Measurements from ENCODE around the gene ALG6. TPM values are rescaled to one million over a fixed set of nuclear protein-coding genes. Genes with fewer than 3 reads are reported as not detected.

The ALG6 gene
- total RNA-seq, 1 donor from 2014 or later: 22.6 TPM

DNA sequence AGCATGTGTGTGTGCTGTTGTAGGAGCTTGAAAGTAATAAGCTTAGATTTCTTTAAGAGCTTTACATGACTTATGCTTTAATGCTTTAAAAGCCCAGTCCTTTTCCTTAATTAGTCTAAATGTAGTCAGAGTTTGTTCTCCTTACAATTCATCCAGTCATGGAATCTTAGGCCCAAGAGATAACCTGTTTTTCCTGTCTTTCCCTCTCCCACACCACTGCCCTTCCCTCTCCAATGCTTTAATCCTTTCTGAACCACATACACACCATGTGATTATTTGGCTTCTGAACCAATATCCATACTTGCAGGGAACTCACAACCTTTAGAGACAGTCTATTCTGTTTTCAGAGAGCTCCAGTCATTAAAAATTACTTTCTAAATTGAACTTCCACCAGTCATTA is 37.6 kb downstream of the ALG6 start:
- Mint-ChIP-seq H3K36me3 (ENCODE audit: insufficient read depth) (peaks cover 6% of the 10 kb centered on the region), H3K4me3 (ENCODE audit: low read depth) (no peak overlapping the region), H3K27me3 (no peaks in the 10 kb centered on the region), H3K27ac (peak overlapping the region; percentile 9), H3K9me3 (ENCODE audit: low read depth) (no peaks in the 10 kb centered on the region), H3K4me1 (ENCODE audit: low read depth) (peaks cover 5% of the 10 kb centered on the region)
- TF ChIP-seq, protein P1, sequence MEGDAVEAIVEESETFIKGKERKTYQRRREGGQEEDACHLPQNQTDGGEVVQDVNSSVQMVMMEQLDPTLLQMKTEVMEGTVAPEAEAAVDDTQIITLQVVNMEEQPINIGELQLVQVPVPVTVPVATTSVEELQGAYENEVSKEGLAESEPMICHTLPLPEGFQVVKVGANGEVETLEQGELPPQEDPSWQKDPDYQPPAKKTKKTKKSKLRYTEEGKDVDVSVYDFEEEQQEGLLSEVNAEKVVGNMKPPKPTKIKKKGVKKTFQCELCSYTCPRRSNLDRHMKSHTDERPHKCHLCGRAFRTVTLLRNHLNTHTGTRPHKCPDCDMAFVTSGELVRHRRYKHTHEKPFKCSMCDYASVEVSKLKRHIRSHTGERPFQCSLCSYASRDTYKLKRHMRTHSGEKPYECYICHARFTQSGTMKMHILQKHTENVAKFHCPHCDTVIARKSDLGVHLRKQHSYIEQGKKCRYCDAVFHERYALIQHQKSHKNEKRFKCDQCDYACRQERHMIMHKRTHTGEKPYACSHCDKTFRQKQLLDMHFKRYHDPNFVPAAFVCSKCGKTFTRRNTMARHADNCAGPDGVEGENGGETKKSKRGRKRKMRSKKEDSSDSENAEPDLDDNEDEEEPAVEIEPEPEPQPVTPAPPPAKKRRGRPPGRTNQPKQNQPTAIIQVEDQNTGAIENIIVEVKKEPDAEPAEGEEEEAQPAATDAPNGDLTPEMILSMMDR (IDR thresholded peaks at IDR 0.05; ENCODE audit: unreplicated experiment): no peak
- DNase-seq (ENCODE audit: low spot score, unreplicated experiment): no peak

DNA sequence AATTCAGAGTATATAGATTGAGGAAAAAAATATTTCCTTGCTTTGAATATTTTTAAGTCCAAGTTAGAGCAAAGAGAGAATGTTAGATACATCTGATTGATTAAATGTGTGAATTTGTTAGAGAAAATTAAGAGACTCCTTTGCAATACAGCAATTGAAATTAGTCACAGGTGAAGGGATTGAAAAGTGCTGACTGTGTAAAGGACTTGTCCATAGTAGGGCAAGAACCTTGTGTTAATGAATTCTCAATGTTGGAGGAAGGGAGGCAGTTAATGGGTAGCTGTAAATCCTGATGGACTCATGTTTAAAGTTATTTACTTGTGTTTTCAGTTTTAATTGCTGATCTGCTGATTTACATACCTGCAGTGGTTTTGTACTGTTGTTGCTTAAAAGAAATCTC is 38.6 kb downstream of the ALG6 start:
- H3K36me3 Mint-ChIP-seq (ENCODE audit: insufficient read depth): peaks cover 6% of the 10 kb centered on the region
- H3K9me3 Mint-ChIP-seq (ENCODE audit: low read depth): no peaks in the 10 kb centered on the region
- TF ChIP-seq, protein P1 (IDR thresholded peaks at IDR 0.05; ENCODE audit: unreplicated experiment): no peak
- no peak for DNase-seq (ENCODE audit: low spot score, unreplicated experiment)
- H3K4me3 Mint-ChIP-seq (ENCODE audit: low read depth): no peak overlapping the region
- H3K4me1 Mint-ChIP-seq (ENCODE audit: low read depth): peaks cover 5% of the 10 kb centered on the region
- H3K27ac Mint-ChIP-seq: no peak overlapping the region
- no peaks in the 10 kb centered on the region for H3K27me3 Mint-ChIP-seq

DNA sequence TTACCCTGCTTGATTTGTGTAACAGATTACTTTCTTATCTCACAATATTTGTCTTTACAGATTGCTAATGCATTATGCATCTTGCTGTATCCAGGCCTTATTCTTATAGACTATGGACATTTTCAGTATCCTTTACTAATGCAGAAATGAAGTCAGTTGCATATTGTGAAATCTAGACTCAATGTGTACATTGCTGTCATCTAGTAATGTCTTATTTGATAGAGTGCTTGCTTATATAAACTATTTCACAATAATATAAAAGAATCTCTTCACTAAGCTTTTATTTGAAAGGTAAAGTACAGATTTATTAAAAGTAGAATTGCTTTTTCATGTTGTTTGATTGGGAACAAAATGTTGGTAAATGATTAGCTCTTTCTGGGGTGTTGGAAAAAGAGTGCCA is 39.6 kb downstream of the ALG6 start:
- Mint-ChIP-seq H3K27ac (no peak overlapping the region), H3K9me3 (ENCODE audit: low read depth) (no peaks in the 10 kb centered on the region), H3K36me3 (ENCODE audit: insufficient read depth) (peaks cover 6% of the 10 kb centered on the region), H3K4me1 (ENCODE audit: low read depth) (peaks cover 5% of the 10 kb centered on the region), H3K27me3 (no peaks in the 10 kb centered on the region), H3K4me3 (ENCODE audit: low read depth) (no peak overlapping the region)
- no peak for DNase-seq (ENCODE audit: low spot score, unreplicated experiment)
- TF ChIP-seq, protein P1 (IDR thresholded peaks at IDR 0.05; ENCODE audit: unreplicated experiment): no peak

DNA sequence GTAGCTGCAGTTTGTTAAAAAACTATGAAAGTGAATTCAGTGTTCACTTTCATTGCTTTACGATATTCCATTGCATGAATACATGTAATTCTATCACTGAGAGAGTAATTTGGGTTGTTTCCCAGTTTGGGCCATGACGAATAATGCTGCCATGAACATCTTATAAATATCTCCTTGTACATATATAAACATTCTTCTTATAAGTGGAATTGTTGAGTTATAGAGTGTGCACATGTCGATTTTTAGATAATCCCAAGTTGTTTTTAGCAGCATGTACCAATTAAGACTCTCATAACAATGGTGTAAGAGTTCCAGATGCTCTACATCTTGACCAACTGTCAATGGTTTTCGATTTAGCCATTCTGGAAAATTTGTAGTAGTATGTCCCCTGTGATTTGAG is 40.9 kb downstream of the ALG6 start:
- Mint-ChIP-seq H3K36me3 (ENCODE audit: insufficient read depth) (peaks cover 4% of the 10 kb centered on the region), H3K27ac (no peak overlapping the region), H3K4me3 (ENCODE audit: low read depth) (no peak overlapping the region), H3K9me3 (ENCODE audit: low read depth) (no peaks in the 10 kb centered on the region), H3K4me1 (ENCODE audit: low read depth) (peaks cover 7% of the 10 kb centered on the region), H3K27me3 (no peaks in the 10 kb centered on the region)
- TF ChIP-seq, protein P1 (IDR thresholded peaks at IDR 0.05; ENCODE audit: unreplicated experiment): no peak
- no peak for DNase-seq (ENCODE audit: low spot score, unreplicated experiment)

DNA sequence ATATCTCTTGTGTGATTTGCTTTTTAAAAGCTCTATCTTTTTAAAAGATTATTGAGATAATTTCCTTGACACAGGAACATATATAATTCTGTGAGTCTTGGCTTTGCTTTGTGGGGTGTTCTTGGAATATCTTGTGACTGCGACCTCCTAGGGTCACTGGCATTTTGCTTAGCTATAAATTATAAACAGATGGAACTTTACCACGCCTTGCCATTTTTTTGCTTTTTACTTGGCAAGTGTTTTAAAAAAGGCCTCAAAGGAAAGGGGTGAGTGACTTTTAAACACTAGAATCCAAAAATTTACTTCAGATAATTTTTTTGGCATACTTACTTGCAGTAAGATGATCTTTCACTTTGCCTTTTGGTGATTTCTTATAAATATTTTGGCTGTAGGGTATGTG is 43.6 kb downstream of the ALG6 start:
- Mint-ChIP-seq H3K4me1 (ENCODE audit: low read depth) (peaks cover 4% of the 10 kb centered on the region), H3K27me3 (no peaks in the 10 kb centered on the region), H3K36me3 (ENCODE audit: insufficient read depth) (peaks cover 1% of the 10 kb centered on the region), H3K27ac (no peak overlapping the region), H3K4me3 (ENCODE audit: low read depth) (no peak overlapping the region), H3K9me3 (ENCODE audit: low read depth) (no peaks in the 10 kb centered on the region)
- TF ChIP-seq, protein P1 (IDR thresholded peaks at IDR 0.05; ENCODE audit: unreplicated experiment): no peak
- no peak for DNase-seq (ENCODE audit: low spot score, unreplicated experiment)

Measured in progenitor cell of endocrine pancreas (in vitro differentiated cells).